ENCODE data around the gene TMIE.
"Not testable (repeated sequence)": the region's sequence is repeated elsewhere in the genome, so short reads cannot be mapped to it uniquely, and the experiment has no call there.

TMIE gene

GRCh38 chr3:46748170-46748569 is 47.0 kb downstream of the TMIE start:
- DNase-seq (ENCODE audit: low read depth, low spot score) = no peak
- no peak overlapping the region for H3K27ac ChIP-seq

GRCh38 chr3:46749129-46749528 is 47.9 kb downstream of the TMIE start:
- no peak for DNase-seq (ENCODE audit: low read depth, low spot score)
- H3K27ac ChIP-seq = no peak overlapping the region

- no peak overlapping the region for H3K27ac ChIP-seq
- DNase-seq (ENCODE audit: low read depth, low spot score) = no peak
These were observed 49.4 kb downstream of the TMIE start for GRCh38 chr3:46750555-46751038.

- not testable (repeated sequence) for DNase-seq (ENCODE audit: low read depth, low spot score); H3K27ac ChIP-seq
These were observed 51.9 kb downstream of the TMIE start for GRCh38 chr3:46753127-46753526.

GRCh38 chr3:46755646-46756045 is 54.5 kb downstream of the TMIE start:
- no peak for DNase-seq (ENCODE audit: low read depth, low spot score)
- H3K27ac ChIP-seq = no peak overlapping the region

GRCh38 chr3:46756642-46757041 is 55.5 kb downstream of the TMIE start:
- no peak for DNase-seq (ENCODE audit: low read depth, low spot score)
- H3K27ac ChIP-seq = no peak overlapping the region

GRCh38 chr3:46759239-46760167 is 58.3 kb downstream of the TMIE start:
- no peak for DNase-seq (ENCODE audit: low read depth, low spot score)
- no peak overlapping the region for H3K27ac ChIP-seq
